Keratinocyte (primary cell): ENCODE measurements around the gene MED8.

Experiments
- CTCF ChIP-seq, 3 experiments: IDR thresholded peaks in 1 of 3; conservative IDR thresholded peaks in 1 of 3; optimal IDR thresholded peaks in 1 of 3; 2 replicates in 2 of 3; 3 replicates in 1 of 3; pipeline versions ENCODE3 to v1.5.1; 2011; ENCODE audit warnings: low read length in 3 of 3, mild to moderate bottlenecking in 3 of 3, moderate library complexity in 2 of 3, control low read depth in 1 of 3, inconsistent platforms in 1 of 3; ENCODE audit not compliant: insufficient read depth in 2 of 3; ENCODE audit errors: extremely low read depth in 1 of 3
- EZH2 ChIP-seq: IDR thresholded peaks from one replicate; pipeline ENCODE4 v1.6.1; 2012; ENCODE audit warnings: inconsistent platforms, mild to moderate bottlenecking, low read length, moderate library complexity

- no peak for TF ChIP-seq CTCF (optimal IDR thresholded peaks at IDR 0.05 in 1 of 3, IDR thresholded peaks at IDR 0.05 in 1 of 3, conservative IDR thresholded peaks at IDR 0.05 in 1 of 3; ENCODE audit: extremely low read depth in 1 of 3, insufficient read depth in 2 of 3, low read length in 3 of 3)
- TF ChIP-seq EZH2: no peak
Measured at GRCh38 chr1:43402089-43402865, 12.7 kb upstream of the MED8 start.
